PC-3 (cell line): ENCODE measurements around the gene SLC5A5. TPM values are rescaled to one million over a fixed set of nuclear protein-coding genes. Genes with fewer than 3 reads are reported as not detected.

Experiments
- ATAC-seq: fragments of 200-7000 bp; cut with Tn5 transposase; 2 replicates; pipeline ENCODE4 v1.9.1; 2020; ENCODE audit warnings: mild to moderate bottlenecking, moderate library complexity
- BruUV-seq: library from RNA; stranded (reverse); fragments of 400-500 nt; replicated peaks from 2 replicates; lab custom pipeline; 2021; lab: Mats Ljungman, UMichigan
- CTCF ChIA-PET: fragments of 300-600 bp; sonication (Branson Sonifier 250); formaldehyde crosslinking; loops from one replicate; lab custom pipeline; 2022; ENCODE audit warnings: antibody characterized with exemption; lab: Charles Lee
- POLR2A ChIA-PET: fragments of 300-600 bp; sonication (Branson Sonifier 250); formaldehyde crosslinking; loops from one replicate; lab custom pipeline; 2022; ENCODE audit warnings: antibody characterized with exemption; ENCODE audit not compliant: unreplicated experiment; lab: Charles Lee
- DNase-seq: peaks from one replicate; pipeline ENCODE4 v3.0.0-alpha.2; 2015
- H2AFZ ChIP-seq: fragments of 300-600 bp; sonication (generic); 2 replicates; pipeline ENCODE4 v1.6.0; 2016; ENCODE audit warnings: antibody characterized with exemption, low read length
- H3F3A ChIP-seq: fragments of 300-600 bp; sonication (generic); one replicate; pipeline ENCODE4 v1.6.0; 2017; ENCODE audit warnings: antibody characterized with exemption, low read length, control low read depth, mild to moderate bottlenecking; ENCODE audit not compliant: unreplicated experiment
- H3K27ac ChIP-seq: fragments of 300-600 bp; sonication (generic); 2 replicates; pipeline ENCODE4 v1.5.1; 2016; ENCODE audit warnings: mild to moderate bottlenecking, low read length
- H3K27me3 ChIP-seq: fragments of 300-600 bp; sonication (generic); 2 replicates; pipeline ENCODE4 v1.6.1; 2016; ENCODE audit warnings: low read length, mixed read lengths
- H3K36me3 ChIP-seq: fragments of 300-600 bp; sonication (generic); 2 replicates; pipeline ENCODE4 v1.6.1; 2016; ENCODE audit warnings: low read depth, mixed run types, low read length, mixed read lengths
- H3K4me1 ChIP-seq: fragments of 300-600 bp; sonication (generic); 2 replicates; pipeline ENCODE4 v1.5.1; 2016; ENCODE audit warnings: low read length; ENCODE audit not compliant: insufficient read depth
- H3K4me2 ChIP-seq: fragments of 300-600 bp; sonication (generic); 2 replicates; pipeline ENCODE4 v1.6.0; 2016; ENCODE audit warnings: low read length
- H3K4me3 ChIP-seq: fragments of 300-600 bp; sonication (generic); 2 replicates; pipeline ENCODE4 v1.5.1; 2016; ENCODE audit warnings: mild to moderate bottlenecking, low read length, mixed read lengths
- H3K79me2 ChIP-seq: fragments of 300-600 bp; sonication (generic); 2 replicates; pipeline ENCODE4 v1.6.1; 2017; ENCODE audit warnings: low read length, mixed read lengths
- H3K9ac ChIP-seq: fragments of 300-600 bp; sonication (generic); 2 replicates; pipeline ENCODE4 v1.6.0; 2016; ENCODE audit warnings: mild to moderate bottlenecking, low read length
- H3K9me2 ChIP-seq: fragments of 300-600 bp; sonication (generic); replicated peaks from 2 replicates; pipeline ENCODE4 v1.6.1; 2016; ENCODE audit warnings: mixed run types, low read length, mixed read lengths
- H3K9me3 ChIP-seq: fragments of 300-600 bp; sonication (generic); 2 replicates; pipeline ENCODE4 v1.6.1; 2016; ENCODE audit warnings: low read length, mixed read lengths
- H4K20me1 ChIP-seq: fragments of 300-600 bp; sonication (generic); 2 replicates; pipeline ENCODE4 v1.6.1; 2016; ENCODE audit warnings: low read length, mixed read lengths
- CTCF ChIP-seq: fragments of 300-600 bp; sonication (generic); conservative IDR thresholded peaks from 2 replicates; pipeline ENCODE4 v1.5.1; 2017; ENCODE audit warnings: antibody characterized with exemption, low read depth, mild to moderate bottlenecking, low read length
- EZH2 ChIP-seq: fragments of 300-600 bp; sonication (generic); IDR thresholded peaks from one replicate; pipeline ENCODE4 v1.6.1; 2017; ENCODE audit warnings: antibody characterized with exemption, mild to moderate bottlenecking, low read length; ENCODE audit not compliant: unreplicated experiment
- EZH2phosphoT487 ChIP-seq: fragments of 300-600 bp; sonication (generic); IDR thresholded peaks from 2 replicates; pipeline ENCODE4 v1.6.1; 2018; ENCODE audit warnings: mild to moderate bottlenecking, antibody characterized with exemption, low read length, borderline replicate concordance
- intact Hi-C: fragments of 100-400 bp; cut with micrococcal nuclease; formaldehyde crosslinking; loops from 2 replicates; pipeline ENCODE4 v1.9.0; 2023
- total RNA-seq: library from RNA; depleted of rRNA; stranded (reverse); fragments of >200 nt; gene quantifications from 2 replicates; pipeline ENCODE4 v1.2.3, GENCODE V29; 2014

Gene SLC5A5
- total RNA-seq, 1 experiment from 2014 or later: not detected

DNA sequence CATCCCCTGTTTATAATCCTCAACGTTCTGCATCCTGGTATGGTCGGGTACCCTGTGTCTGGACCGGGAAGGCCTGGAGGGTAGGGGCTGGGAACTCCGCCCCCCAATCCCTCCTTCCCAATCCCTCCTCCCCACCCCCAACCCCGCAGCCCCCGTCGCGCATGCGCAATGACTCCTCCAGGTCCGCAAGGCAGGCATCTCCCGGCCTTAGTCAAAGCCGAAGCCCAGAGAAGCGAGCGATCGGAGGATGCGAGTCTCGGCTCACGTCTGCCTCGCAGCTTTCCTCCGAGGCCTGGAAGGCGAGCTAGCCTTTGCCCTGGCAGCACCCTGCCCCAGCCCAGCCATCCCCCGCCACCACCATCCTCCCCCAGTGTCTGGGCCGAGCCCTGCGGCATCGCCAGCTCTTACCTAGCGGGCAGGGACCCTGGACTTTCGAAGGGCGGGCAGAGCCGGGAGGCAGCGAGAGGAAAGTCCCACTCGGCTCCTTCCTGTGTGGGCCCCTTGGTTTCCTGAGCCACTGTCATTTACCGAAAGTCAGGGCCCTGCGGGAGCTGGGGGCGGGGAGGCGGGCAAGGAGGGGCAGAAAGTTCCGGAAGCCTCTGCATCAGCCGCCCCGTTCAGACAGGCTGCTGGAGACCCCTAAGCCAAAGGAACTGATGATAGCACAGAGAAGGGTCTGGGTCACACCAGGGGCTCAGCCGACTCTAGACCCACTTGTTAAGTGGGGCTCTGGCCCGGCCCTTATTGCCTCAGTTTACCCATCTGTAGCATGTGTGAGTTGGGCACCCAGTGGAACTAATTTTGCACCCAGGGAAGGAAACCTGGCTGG is 24.0 kb upstream of the SLC5A5 start, which contains the start of gene JAK3:
JAK3 (minus strand) TSS at position 445 of the 829 bp plus-strand sequence. CDS start 3,565 bp downstream, outside the sequence.
- no peaks in the 10 kb centered on the region for H3K9me2 ChIP-seq
- H3K4me3 ChIP-seq: no peak within 1 kb of the TSS
- intact Hi-C loops: no loop called here
- no peak within 1 kb of the TSS for H3K4me2 ChIP-seq
- peaks cover 16% of the 10 kb centered on the region for H3K4me1 ChIP-seq
- ChIA-PET CTCF (interaction anchor here (0.6 kb wide), 1 partner anchor 18 kb away, joined by 3 read pairs; no protein-coding TSS in a partner anchor), POLR2A (no interaction called here)
- DNase-seq (no peak), ATAC-seq (no peak)
- no peaks in the 10 kb centered on the region for H3K9me3 ChIP-seq
- H3F3A ChIP-seq: no peaks in the 10 kb centered on the region
- TF ChIP-seq CTCF (no peak), EZH2phosphoT487 (no peak), EZH2 (no peak)
- H3K79me2 ChIP-seq: peaks cover 9% of the 10 kb centered on the region
- no peak within 1 kb of the TSS for H3K9ac ChIP-seq
- H3K27ac ChIP-seq: no peak within 1 kb of the TSS
- no peak within 1 kb of the TSS for H2AFZ ChIP-seq
- H3K27me3 ChIP-seq: no peaks in the 10 kb centered on the region
- no peaks in the 10 kb centered on the region for H4K20me1 ChIP-seq
- no peaks in the 10 kb centered on the region for H3K36me3 ChIP-seq
- no TSS peak for BruUV-seq

GRCh38 chr19:17848595-17849292 is 23.0 kb upstream of the SLC5A5 start:
- POLR2A ChIA-PET: no interaction called here
- H3F3A ChIP-seq: no peaks in the 10 kb centered on the region
- no peaks in the 10 kb centered on the region for H3K9me2 ChIP-seq
- peaks cover 8% of the 10 kb centered on the region; the same call in 1 of the 2 replicates for H3K4me1 ChIP-seq
- H3K9ac ChIP-seq: no peak overlapping the region
- no peak overlapping the region for H3K4me2 ChIP-seq
- intact Hi-C loops: no loop called here
- no peaks in the 10 kb centered on the region for H3K9me3 ChIP-seq
- H3K27ac ChIP-seq: no peak overlapping the region
- no peaks in the 10 kb centered on the region for H3K27me3 ChIP-seq
- no peak for ATAC-seq
- CTCF ChIA-PET: interaction anchor here (0.6 kb wide), 1 partner anchor 19 kb away, joined by 3 read pairs; no protein-coding TSS in a partner anchor
- DNase-seq: no peak
- no peaks in the 10 kb centered on the region for H3K36me3 ChIP-seq
- H3K4me3 ChIP-seq: no peak overlapping the region
- no peaks in the 10 kb centered on the region for H4K20me1 ChIP-seq
- H2AFZ ChIP-seq: no peak overlapping the region
- H3K79me2 ChIP-seq: no peaks in the 10 kb centered on the region
- TF ChIP-seq CTCF: no peak
- no peak for TF ChIP-seq EZH2
- no peak for TF ChIP-seq EZH2phosphoT487
- BruUV-seq: no TSS peak

DNA sequence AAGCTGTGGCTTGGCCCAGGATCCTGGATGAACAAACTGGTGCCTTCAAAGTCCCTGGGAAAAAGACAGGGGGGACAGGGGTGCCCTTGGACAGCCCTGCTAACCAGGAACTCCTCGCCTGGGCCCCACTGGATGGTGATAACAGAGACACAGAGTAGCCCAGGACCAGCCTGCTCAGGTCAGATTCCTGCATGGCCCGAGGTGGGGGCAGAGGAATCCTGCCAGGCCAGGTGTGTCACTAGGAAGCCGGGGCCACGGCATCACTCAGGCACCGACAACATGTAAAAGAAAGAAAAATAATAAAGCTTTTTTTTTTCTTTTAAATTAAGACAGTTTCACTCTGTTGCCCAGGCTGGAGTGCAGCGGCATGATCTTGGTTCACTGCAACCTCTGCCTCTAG is 17.7 kb upstream of the SLC5A5 start:
- DNase-seq (no peak), ATAC-seq (no peak)
- H3K27me3 ChIP-seq: no peaks in the 10 kb centered on the region
- no peaks in the 10 kb centered on the region for H3K9me3 ChIP-seq
- no peaks in the 10 kb centered on the region for H3K36me3 ChIP-seq
- H4K20me1 ChIP-seq: no peaks in the 10 kb centered on the region
- intact Hi-C loops: no loop called here
- H3F3A ChIP-seq: no peaks in the 10 kb centered on the region
- H3K9me2 ChIP-seq: no peaks in the 10 kb centered on the region
- H2AFZ ChIP-seq: no peak overlapping the region
- no TSS peak for BruUV-seq
- TF ChIP-seq CTCF: no peak
- no peak for TF ChIP-seq EZH2
- no peak overlapping the region for H3K4me2 ChIP-seq
- H3K4me3 ChIP-seq: no peak overlapping the region
- CTCF ChIA-PET: interaction anchor here (0.6 kb wide), 1 partner anchor 148 kb away, joined by 5 read pairs; no protein-coding TSS in a partner anchor
- no peaks in the 10 kb centered on the region for H3K79me2 ChIP-seq
- no peak overlapping the region for H3K9ac ChIP-seq
- peaks cover 9% of the 10 kb centered on the region; the same call in 1 of the 2 replicates for H3K4me1 ChIP-seq
- POLR2A ChIA-PET: no interaction called here
- H3K27ac ChIP-seq: no peak overlapping the region
